Measurements from ENCODE around the gene CAPRIN2. TPM values are rescaled to one million over a fixed set of nuclear protein-coding genes. Genes with fewer than 3 reads are reported as not detected.

CAPRIN2 gene
- total and polyA plus RNA-seq, 2 donors (not counting 1 experiment from before 2014, with no cell fraction given): 10.8 to 17.2 TPM

GRCh38 chr12:30687265-30687986, 67.3 kb downstream of the CAPRIN2 start:
- Histone ChIP-seq H3K9me3 (ENCODE audit: control insufficient read depth, insufficient read depth, low read depth, low read length) (no peaks in the 10 kb centered on the region), H3K36me3 (ENCODE audit: control insufficient read depth, insufficient read depth, low read length) (no peaks in the 10 kb centered on the region), H3K4me1 (ENCODE audit: control insufficient read depth, extremely low read depth, insufficient read depth, low read length) (peaks cover 3% of the 10 kb centered on the region), H2AFZ (ENCODE audit: low read length) (no peak overlapping the region), H4K20me1 (ENCODE audit: control insufficient read depth, extremely low read depth, insufficient read depth, low read length) (no peaks in the 10 kb centered on the region), H3K4me2 (ENCODE audit: extremely low read depth, insufficient read depth, low read length) (no peak overlapping the region), H3K4me3 (replicated peaks in 1 of 4; ENCODE audit: control extremely low read depth in 1 of 4, insufficient read depth in 1 of 4, low read depth in 3 of 4, low read length in 4 of 4) (no peak overlapping the region), H3K9ac (ENCODE audit: insufficient read depth, low read length) (no peak overlapping the region), H3K27ac (ENCODE audit: insufficient read depth, low read length) (no peak overlapping the region), H3K79me2 (ENCODE audit: control insufficient read depth, insufficient read depth, low read length) (peaks cover 5% of the 10 kb centered on the region), H3K27me3 (ENCODE audit: control insufficient read depth, insufficient read depth, low read length) (no peaks in the 10 kb centered on the region)
- no peak for TF ChIP-seq EZH2 (IDR thresholded peaks at IDR 0.05; ENCODE audit: low read length, missing control alignments)
- no peak for TF ChIP-seq CTCF (conservative IDR thresholded peaks at IDR 0.05 in 1 of 2, IDR thresholded peaks at IDR 0.05 in 1 of 2; ENCODE audit: low read depth in 1 of 2, low read length in 2 of 2)
- DNase-seq (ENCODE audit: low read depth in 2 of 2): peak; percentile 10 to 54

GRCh38 chr12:30679241-30679640, 75.5 kb downstream of the CAPRIN2 start:
- Histone ChIP-seq H3K4me1 (ENCODE audit: control insufficient read depth, extremely low read depth, insufficient read depth, low read length) (no peaks in the 10 kb centered on the region), H3K9ac (ENCODE audit: insufficient read depth, low read length) (no peak overlapping the region), H3K4me2 (ENCODE audit: extremely low read depth, insufficient read depth, low read length) (no peak overlapping the region), H3K79me2 (ENCODE audit: control insufficient read depth, insufficient read depth, low read length) (no peaks in the 10 kb centered on the region), H3K4me3 (replicated peaks in 1 of 4; ENCODE audit: control extremely low read depth in 1 of 4, insufficient read depth in 1 of 4, low read depth in 3 of 4, low read length in 4 of 4) (no peak overlapping the region), H3K36me3 (ENCODE audit: control insufficient read depth, insufficient read depth, low read length) (no peaks in the 10 kb centered on the region), H3K27me3 (ENCODE audit: control insufficient read depth, insufficient read depth, low read length) (no peaks in the 10 kb centered on the region), H3K9me3 (ENCODE audit: control insufficient read depth, insufficient read depth, low read depth, low read length) (no peaks in the 10 kb centered on the region), H3K27ac (ENCODE audit: insufficient read depth, low read length) (no peak overlapping the region), H2AFZ (ENCODE audit: low read length) (no peak overlapping the region), H4K20me1 (ENCODE audit: control insufficient read depth, extremely low read depth, insufficient read depth, low read length) (no peaks in the 10 kb centered on the region)
- no peak for DNase-seq (ENCODE audit: low read depth in 2 of 2)
- no peak for TF ChIP-seq CTCF (conservative IDR thresholded peaks at IDR 0.05 in 1 of 2, IDR thresholded peaks at IDR 0.05 in 1 of 2; ENCODE audit: low read depth in 1 of 2, low read length in 2 of 2)
- TF ChIP-seq EZH2 (IDR thresholded peaks at IDR 0.05; ENCODE audit: low read length, missing control alignments): no peak

- no peaks in the 10 kb centered on the region for H3K27me3 ChIP-seq (ENCODE audit: control insufficient read depth, insufficient read depth, low read length)
- no peak overlapping the region for H3K4me2 ChIP-seq (ENCODE audit: extremely low read depth, insufficient read depth, low read length)
- no peaks in the 10 kb centered on the region for H3K4me1 ChIP-seq (ENCODE audit: control insufficient read depth, extremely low read depth, insufficient read depth, low read length)
- no peaks in the 10 kb centered on the region for H3K79me2 ChIP-seq (ENCODE audit: control insufficient read depth, insufficient read depth, low read length)
- no peaks in the 10 kb centered on the region for H3K9me3 ChIP-seq (ENCODE audit: control insufficient read depth, insufficient read depth, low read depth, low read length)
- no peak overlapping the region for H3K27ac ChIP-seq (ENCODE audit: insufficient read depth, low read length)
- no peak for TF ChIP-seq EZH2 (IDR thresholded peaks at IDR 0.05; ENCODE audit: low read length, missing control alignments)
- no peak for TF ChIP-seq CTCF (conservative IDR thresholded peaks at IDR 0.05 in 1 of 2, IDR thresholded peaks at IDR 0.05 in 1 of 2; ENCODE audit: low read depth in 1 of 2, low read length in 2 of 2)
- H4K20me1 ChIP-seq (ENCODE audit: control insufficient read depth, extremely low read depth, insufficient read depth, low read length): no peaks in the 10 kb centered on the region
- DNase-seq (ENCODE audit: low read depth in 2 of 2): no peak
- H3K9ac ChIP-seq (ENCODE audit: insufficient read depth, low read length): no peak overlapping the region
- no peak overlapping the region for H3K4me3 ChIP-seq (replicated peaks in 1 of 4; ENCODE audit: control extremely low read depth in 1 of 4, insufficient read depth in 1 of 4, low read depth in 3 of 4, low read length in 4 of 4)
- H3K36me3 ChIP-seq (ENCODE audit: control insufficient read depth, insufficient read depth, low read length): no peaks in the 10 kb centered on the region
- H2AFZ ChIP-seq (ENCODE audit: low read length): no peak overlapping the region
Measured at GRCh38 chr12:30678221-30678620, 76.5 kb downstream of the CAPRIN2 start.
